Measurements from ENCODE around the gene GALNTL6. TPM values are rescaled to one million over a fixed set of nuclear protein-coding genes. Genes with fewer than 3 reads are reported as not detected.

Gene GALNTL6
- total and polyA plus RNA-seq, 2 donors (not counting 1 experiment from before 2014, with no cell fraction given): 0.99 to 1.1 TPM

DNA sequence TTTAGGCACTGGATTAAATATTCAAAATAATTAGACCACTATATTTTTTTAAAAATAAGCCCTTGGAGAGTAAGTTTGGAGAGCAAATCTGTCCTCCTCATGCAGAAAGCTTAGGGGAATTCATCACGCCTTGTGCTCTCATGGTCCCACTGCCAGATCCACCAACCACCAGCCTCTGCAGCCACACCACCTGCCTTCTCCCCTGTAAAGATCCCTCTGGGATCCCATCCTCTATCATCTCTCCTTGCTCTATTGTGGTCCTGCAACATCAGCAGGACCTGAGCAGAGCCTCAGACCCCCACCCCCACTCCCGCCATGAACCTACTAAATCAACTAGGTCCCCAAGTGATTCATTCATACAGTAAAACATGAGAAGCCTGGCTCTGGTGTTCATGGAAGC lies 872.8 kb downstream of the GALNTL6 start:
- Histone ChIP-seq H3K9ac (ENCODE audit: low read length) (no peak overlapping the region), H3K4me2 (replicated peaks; ENCODE audit: low read depth, low read length, poor library complexity, severe bottlenecking) (no peak overlapping the region), H3K27ac (ENCODE audit: low read length in 2 of 2) (no peak overlapping the region), H3K36me3 (replicated peaks in 1 of 2; ENCODE audit: control extremely low read depth in 1 of 2, control insufficient read depth in 1 of 2, extremely low read depth in 1 of 2, insufficient read depth in 2 of 2, low read length in 1 of 2) (no peaks in the 10 kb centered on the region), H3K79me2 (ENCODE audit: control insufficient read depth, insufficient read depth, low read length) (no peaks in the 10 kb centered on the region), H3K4me3 (ENCODE audit: control extremely low read depth in 1 of 5, extremely low read depth in 1 of 5, insufficient read depth in 1 of 5, low read depth in 2 of 5, low read length in 4 of 5) (no peak overlapping the region), H4K20me1 (ENCODE audit: control insufficient read depth, insufficient read depth, low read length, poor library complexity, severe bottlenecking) (no peaks in the 10 kb centered on the region), H3K9me3 (ENCODE audit: control extremely low read depth in 1 of 3, control insufficient read depth in 2 of 3, insufficient read depth in 1 of 3, low read length in 2 of 3) (no peaks in the 10 kb centered on the region), H2AFZ (ENCODE audit: insufficient read depth, low read depth, low read length, poor library complexity, severe bottlenecking) (no peak overlapping the region), H3K4me1 (ENCODE audit: control insufficient read depth in 2 of 2, insufficient read depth in 2 of 2, low read length in 2 of 2) (no peaks in the 10 kb centered on the region), H3K27me3 (replicated peaks in 1 of 4; ENCODE audit: control extremely low read depth in 1 of 4, control insufficient read depth in 3 of 4, insufficient read depth in 4 of 4, low read length in 3 of 4) (no peaks in the 10 kb centered on the region)
- no peaks in the 10 kb centered on the region for H3K4me1 Mint-ChIP-seq
- TF ChIP-seq EZH2 (IDR thresholded peaks at IDR 0.05; ENCODE audit: borderline replicate concordance, insufficient read depth, low read depth, low read length, poor library complexity, severe bottlenecking): no peak
- TF ChIP-seq, protein P1, sequence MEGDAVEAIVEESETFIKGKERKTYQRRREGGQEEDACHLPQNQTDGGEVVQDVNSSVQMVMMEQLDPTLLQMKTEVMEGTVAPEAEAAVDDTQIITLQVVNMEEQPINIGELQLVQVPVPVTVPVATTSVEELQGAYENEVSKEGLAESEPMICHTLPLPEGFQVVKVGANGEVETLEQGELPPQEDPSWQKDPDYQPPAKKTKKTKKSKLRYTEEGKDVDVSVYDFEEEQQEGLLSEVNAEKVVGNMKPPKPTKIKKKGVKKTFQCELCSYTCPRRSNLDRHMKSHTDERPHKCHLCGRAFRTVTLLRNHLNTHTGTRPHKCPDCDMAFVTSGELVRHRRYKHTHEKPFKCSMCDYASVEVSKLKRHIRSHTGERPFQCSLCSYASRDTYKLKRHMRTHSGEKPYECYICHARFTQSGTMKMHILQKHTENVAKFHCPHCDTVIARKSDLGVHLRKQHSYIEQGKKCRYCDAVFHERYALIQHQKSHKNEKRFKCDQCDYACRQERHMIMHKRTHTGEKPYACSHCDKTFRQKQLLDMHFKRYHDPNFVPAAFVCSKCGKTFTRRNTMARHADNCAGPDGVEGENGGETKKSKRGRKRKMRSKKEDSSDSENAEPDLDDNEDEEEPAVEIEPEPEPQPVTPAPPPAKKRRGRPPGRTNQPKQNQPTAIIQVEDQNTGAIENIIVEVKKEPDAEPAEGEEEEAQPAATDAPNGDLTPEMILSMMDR (IDR thresholded peaks at IDR 0.05): no peak
- peaks cover 3% of the 10 kb centered on the region for H3K9me3 Mint-ChIP-seq (ENCODE audit: insufficient read depth)
- ATAC-seq (ENCODE audit: low read depth) (no peak), DNase-seq (no peak)
- ChIA-PET POLR2A (no interaction called here), CTCF (no interaction called here)
- intact Hi-C loops (cut with micrococcal nuclease): no loop called here
- H3K27me3 Mint-ChIP-seq: no peaks in the 10 kb centered on the region
- no peak overlapping the region for H3K4me3 Mint-ChIP-seq
- WGBS (ENCODE audit: insufficient coverage): 100% methylated on average over 2 of the region's 2 CpGs
- H3K27ac Mint-ChIP-seq: no peak overlapping the region

DNA sequence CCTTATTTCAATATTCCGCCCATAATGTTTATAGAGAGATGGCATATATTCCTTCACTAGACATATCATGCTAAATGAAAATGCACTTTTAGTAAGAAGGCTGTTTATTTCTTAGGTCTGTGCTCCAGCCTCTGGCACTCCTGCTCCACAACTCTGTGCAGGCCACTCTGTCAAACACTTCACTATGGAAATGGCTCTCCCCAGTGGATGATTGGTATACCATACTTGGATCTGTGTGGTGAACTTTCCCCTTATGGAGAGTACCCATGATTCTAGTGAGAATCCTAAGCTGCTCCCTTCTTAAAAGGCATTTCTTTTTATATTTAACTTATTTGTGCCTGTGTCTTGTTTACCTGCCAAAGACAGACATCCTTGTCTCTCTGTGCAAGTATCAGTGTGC lies 875.3 kb downstream of the GALNTL6 start:
- Histone ChIP-seq H3K9me3 (ENCODE audit: control extremely low read depth in 1 of 3, control insufficient read depth in 2 of 3, insufficient read depth in 1 of 3, low read length in 2 of 3) (peaks cover 0 to 8% (median 4%) of the 10 kb centered on the region in 3 donors), H3K79me2 (ENCODE audit: control insufficient read depth, insufficient read depth, low read length) (no peaks in the 10 kb centered on the region), H3K27me3 (replicated peaks in 1 of 4; ENCODE audit: control extremely low read depth in 1 of 4, control insufficient read depth in 3 of 4, insufficient read depth in 4 of 4, low read length in 3 of 4) (no peaks in the 10 kb centered on the region), H3K27ac (ENCODE audit: low read length in 2 of 2) (no peak overlapping the region), H3K4me1 (ENCODE audit: control insufficient read depth in 2 of 2, insufficient read depth in 2 of 2, low read length in 2 of 2) (no peaks in the 10 kb centered on the region), H3K4me2 (replicated peaks; ENCODE audit: low read depth, low read length, poor library complexity, severe bottlenecking) (no peak overlapping the region), H3K36me3 (replicated peaks in 1 of 2; ENCODE audit: control extremely low read depth in 1 of 2, control insufficient read depth in 1 of 2, extremely low read depth in 1 of 2, insufficient read depth in 2 of 2, low read length in 1 of 2) (no peaks in the 10 kb centered on the region), H3K9ac (ENCODE audit: low read length) (no peak overlapping the region), H2AFZ (ENCODE audit: insufficient read depth, low read depth, low read length, poor library complexity, severe bottlenecking) (no peak overlapping the region), H4K20me1 (ENCODE audit: control insufficient read depth, insufficient read depth, low read length, poor library complexity, severe bottlenecking) (no peaks in the 10 kb centered on the region), H3K4me3 (ENCODE audit: control extremely low read depth in 1 of 5, extremely low read depth in 1 of 5, insufficient read depth in 1 of 5, low read depth in 2 of 5, low read length in 4 of 5) (no peak overlapping the region)
- no peak for ATAC-seq (ENCODE audit: low read depth)
- TF ChIP-seq EZH2 (IDR thresholded peaks at IDR 0.05; ENCODE audit: borderline replicate concordance, insufficient read depth, low read depth, low read length, poor library complexity, severe bottlenecking): no peak
- TF ChIP-seq, protein P1 (IDR thresholded peaks at IDR 0.05): no peak
- H3K27ac Mint-ChIP-seq: no peak overlapping the region
- POLR2A ChIA-PET: no interaction called here
- H3K4me3 Mint-ChIP-seq: no peak overlapping the region
- DNase-seq: no peak
- intact Hi-C loops (cut with micrococcal nuclease): no loop called here
- CTCF ChIA-PET: no interaction called here
- no CpG with 5 or more reads among the region's 1 CpG for WGBS (ENCODE audit: insufficient coverage)
- H3K27me3 Mint-ChIP-seq: no peaks in the 10 kb centered on the region
- peaks cover 8% of the 10 kb centered on the region for H3K9me3 Mint-ChIP-seq (ENCODE audit: insufficient read depth)
- no peaks in the 10 kb centered on the region for H3K4me1 Mint-ChIP-seq
